C4-2B (cell line): ENCODE data around the gene ALDH1A2.

Experiments used
- H3K27ac ChIP-seq: fragments of 450-650 bp; 2 replicates; pipeline ENCODE4 v1.5.1; 2017
- CTCF ChIP-seq: fragments of 450-650 bp; conservative IDR thresholded peaks from 2 replicates; pipeline ENCODE4 v1.5.1; 2017; ENCODE audit warnings: mild to moderate bottlenecking
- ZFX ChIP-seq: fragments of 450-650 bp; IDR thresholded peaks from 2 replicates; pipeline ENCODE4 v1.6.1; 2017

The ALDH1A2 gene

GRCh38 chr15:58058073-58058472 is 7.4 kb downstream of the ALDH1A2 start:
- TF ChIP-seq ZFX: no peak
- no peak for TF ChIP-seq CTCF
- no peak overlapping the region for H3K27ac ChIP-seq

- H3K27ac ChIP-seq: no peak overlapping the region
- TF ChIP-seq CTCF (no peak), ZFX (no peak)
Measured at GRCh38 chr15:58057559-58057958, 8.0 kb downstream of the ALDH1A2 start.

- no peak for TF ChIP-seq ZFX
- peak; percentile 65 for TF ChIP-seq CTCF
- H3K27ac ChIP-seq: no peak overlapping the region
Measured at GRCh38 chr15:58056015-58056414, 9.5 kb downstream of the ALDH1A2 start.

- TF ChIP-seq ZFX (no peak), CTCF (no peak)
- H3K27ac ChIP-seq: no peak overlapping the region
Measured at GRCh38 chr15:58053315-58054153, 12.0 kb downstream of the ALDH1A2 start.

GRCh38 chr15:58052334-58052733 is 13.2 kb downstream of the ALDH1A2 start:
- no peak overlapping the region for H3K27ac ChIP-seq
- TF ChIP-seq CTCF: no peak
- no peak for TF ChIP-seq ZFX

GRCh38 chr15:58049520-58050227 is 15.8 kb downstream of the ALDH1A2 start:
- no peak overlapping the region for H3K27ac ChIP-seq
- TF ChIP-seq ZFX: no peak
- TF ChIP-seq CTCF: no peak

GRCh38 chr15:58048261-58048660 is 17.2 kb downstream of the ALDH1A2 start:
- TF ChIP-seq CTCF: no peak
- no peak for TF ChIP-seq ZFX

More at GRCh38 chr15:58048261-58048660, 17.2 kb downstream of the ALDH1A2 start:
- no peak overlapping the region for H3K27ac ChIP-seq
